Measurements from ENCODE around the gene OTUD3.
"Not testable (repeated sequence)": the region's sequence is repeated elsewhere in the genome, so short reads cannot be mapped to it uniquely, and the experiment has no call there.

Gene OTUD3

DNA sequence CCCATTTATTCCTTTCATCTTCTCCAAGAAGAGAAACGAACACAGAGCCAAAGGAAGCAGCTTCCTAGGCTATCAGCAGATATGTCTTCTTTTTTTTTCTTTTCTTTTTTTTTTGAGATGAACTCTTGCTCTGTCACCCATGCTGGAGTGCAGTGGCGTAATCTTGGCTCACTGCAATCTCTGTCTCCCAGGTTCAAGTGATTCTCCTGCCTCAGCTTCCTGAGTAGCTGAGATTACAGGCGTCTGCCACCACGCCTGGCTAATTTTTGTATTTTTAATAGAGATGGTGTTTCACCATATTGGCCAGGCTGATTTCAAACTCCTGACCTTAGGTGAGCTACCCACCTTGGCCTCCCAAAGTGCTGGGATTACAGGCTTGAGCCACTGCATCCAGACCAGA, 13.6 kb upstream of the OTUD3 start:
- not testable (repeated sequence) for DNase-seq

GRCh38 chr1:19869453-19869852, 12.7 kb upstream of the OTUD3 start:
- not testable (repeated sequence) for DNase-seq

GRCh38 chr1:19869929-19870328, 12.3 kb upstream of the OTUD3 start:
- DNase-seq, result no peak

DNA sequence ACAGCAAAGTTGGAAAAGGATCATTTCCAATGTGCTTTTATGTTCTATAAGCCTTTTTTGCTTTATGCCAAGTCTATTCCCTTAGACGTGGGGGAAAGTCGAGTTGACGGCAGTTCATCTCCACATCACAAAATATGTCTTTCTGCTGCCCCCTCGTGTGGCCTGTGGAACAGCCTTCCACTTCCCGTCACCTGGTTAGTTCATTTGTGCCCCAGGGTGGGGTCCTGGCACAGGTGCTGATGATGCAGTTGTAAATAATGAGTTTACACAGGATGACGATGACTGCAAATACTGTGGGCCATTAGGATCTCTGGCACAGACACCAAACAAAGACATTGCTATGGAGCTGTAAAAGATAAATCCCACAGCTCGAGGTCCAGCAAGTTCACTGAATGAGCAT, 10.0 kb upstream of the OTUD3 start:
- no peak for DNase-seq

- no peak for DNase-seq
Observed at GRCh38 chr1:19877181-19877750, 4.9 kb upstream of the OTUD3 start.

- peak in 1 of 56 donors; percentile 10 for DNase-seq
Observed at GRCh38 chr1:19877821-19878636, 4.2 kb upstream of the OTUD3 start.

- DNase-seq, result no peak
Observed at GRCh38 chr1:19878637-19878985, 3.6 kb upstream of the OTUD3 start.

GRCh38 chr1:19879227-19879626, 3.0 kb upstream of the OTUD3 start:
- DNase-seq, result no peak

DNA sequence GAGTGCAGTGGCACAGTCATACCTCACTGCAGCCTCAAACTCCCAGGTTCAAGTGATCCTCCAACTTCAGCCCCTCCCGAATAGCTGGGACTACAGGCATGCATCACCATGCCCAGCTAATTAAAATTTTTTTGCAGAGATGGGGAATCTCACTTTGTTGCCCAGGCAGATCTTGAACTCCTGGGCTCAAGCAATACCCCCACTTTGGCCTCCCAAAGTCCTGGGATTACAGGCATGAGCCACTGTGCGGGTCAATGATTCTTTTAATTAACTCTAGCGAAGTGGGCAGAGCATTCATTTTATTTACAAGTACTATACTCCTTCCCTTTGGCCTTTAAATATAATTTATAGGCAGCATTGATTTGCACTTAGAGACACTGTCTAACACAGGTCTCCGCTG, 2.5 kb upstream of the OTUD3 start:
- DNase-seq, result no peak

- not testable (repeated sequence) for DNase-seq
Observed at GRCh38 chr1:19880841-19881240, 1.4 kb upstream of the OTUD3 start.

- DNase-seq, result no peak
Observed at GRCh38 chr1:19884312-19884711, 2.1 kb downstream of the OTUD3 start.

DNA sequence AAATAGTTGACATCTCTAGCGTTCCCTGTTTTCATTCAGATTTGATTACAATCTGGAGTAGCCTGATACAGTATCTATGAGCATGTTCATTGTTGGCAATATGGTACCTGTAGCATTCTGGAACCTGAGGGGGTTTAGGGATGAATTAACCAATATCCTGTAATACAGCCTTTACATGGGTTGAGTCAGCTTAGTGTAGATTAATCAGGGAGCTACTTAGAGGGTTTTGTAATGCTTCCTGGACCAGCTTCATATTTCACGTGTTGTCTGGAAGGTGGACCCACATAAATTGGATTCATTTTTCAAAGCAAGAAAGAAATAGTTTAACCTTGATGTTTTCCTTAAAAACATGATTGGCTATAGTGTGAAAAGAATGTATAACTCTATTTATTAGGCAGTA, 3.6 kb downstream of the OTUD3 start:
- no peak for DNase-seq

- no peak for DNase-seq
Observed at GRCh38 chr1:19888112-19888511, 5.9 kb downstream of the OTUD3 start.

- no peak for DNase-seq
Observed at GRCh38 chr1:19889656-19890055, 7.5 kb downstream of the OTUD3 start.

DNA sequence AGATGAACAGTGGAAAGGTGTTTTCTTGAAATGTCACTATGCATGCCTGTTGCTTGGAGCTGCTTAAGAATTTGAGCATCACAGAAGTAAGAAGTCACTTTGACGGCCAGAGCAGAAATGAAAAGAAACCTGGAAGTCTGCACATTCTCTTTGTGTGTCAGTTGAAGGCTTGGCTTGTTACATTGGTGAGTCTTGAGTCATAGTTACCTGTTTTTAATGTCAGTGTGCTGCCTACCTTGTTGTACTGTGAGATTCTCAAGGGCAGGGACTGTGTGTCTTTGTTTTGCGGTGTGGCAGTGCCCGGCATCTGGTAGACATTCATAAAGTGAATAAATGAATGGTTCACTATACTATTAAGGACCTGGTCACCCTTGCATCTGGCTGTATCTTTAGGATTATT, 9.9 kb downstream of the OTUD3 start:
- DNase-seq, result no peak

- DNase-seq, result no peak
Observed at GRCh38 chr1:19892628-19893168, 10.5 kb downstream of the OTUD3 start.

DNA sequence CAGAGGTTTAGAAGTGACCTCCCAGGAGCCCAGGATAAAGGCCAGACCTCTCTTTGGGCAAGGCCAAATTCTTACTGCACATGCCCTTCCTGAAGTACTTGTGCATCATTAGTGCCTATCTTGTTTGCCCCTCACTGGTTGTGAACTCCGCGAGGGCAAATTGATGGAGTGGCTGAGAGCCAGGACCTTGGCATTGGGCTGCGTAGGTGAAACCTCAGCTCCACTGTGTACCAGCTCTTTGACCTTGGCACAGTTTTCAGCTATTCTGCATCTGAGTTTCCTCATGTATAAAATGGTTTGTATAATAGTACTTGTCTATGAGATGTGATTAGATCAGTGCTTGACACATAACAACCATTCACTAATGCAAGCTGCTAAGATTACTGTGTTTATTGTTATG, 11.5 kb downstream of the OTUD3 start:
- DNase-seq, result no peak

GRCh38 chr1:19894218-19894617, 12.0 kb downstream of the OTUD3 start:
- no peak for DNase-seq

- no peak for DNase-seq
Observed at GRCh38 chr1:19901653-19902052, 19.5 kb downstream of the OTUD3 start.

DNA sequence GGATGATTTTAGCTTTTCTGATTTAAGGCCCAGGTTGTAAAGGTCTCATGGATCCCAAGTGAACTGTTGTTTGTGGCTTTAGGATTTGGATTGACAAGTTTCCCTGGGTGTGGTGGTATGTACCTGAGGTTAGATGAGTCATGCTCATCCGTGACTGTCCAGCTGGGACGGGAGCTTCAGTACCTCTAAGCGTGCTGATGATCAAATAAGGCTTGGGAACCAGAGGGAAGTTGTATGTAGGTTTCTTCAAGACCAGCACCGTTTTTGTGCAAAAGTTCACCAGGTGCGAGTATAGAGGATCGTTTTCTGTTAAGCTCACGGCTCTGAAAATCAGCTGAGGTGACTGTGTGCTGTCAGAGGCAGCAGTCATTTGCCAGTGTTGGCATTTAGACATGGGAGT, 21.4 kb downstream of the OTUD3 start:
- no peak for DNase-seq

DNA sequence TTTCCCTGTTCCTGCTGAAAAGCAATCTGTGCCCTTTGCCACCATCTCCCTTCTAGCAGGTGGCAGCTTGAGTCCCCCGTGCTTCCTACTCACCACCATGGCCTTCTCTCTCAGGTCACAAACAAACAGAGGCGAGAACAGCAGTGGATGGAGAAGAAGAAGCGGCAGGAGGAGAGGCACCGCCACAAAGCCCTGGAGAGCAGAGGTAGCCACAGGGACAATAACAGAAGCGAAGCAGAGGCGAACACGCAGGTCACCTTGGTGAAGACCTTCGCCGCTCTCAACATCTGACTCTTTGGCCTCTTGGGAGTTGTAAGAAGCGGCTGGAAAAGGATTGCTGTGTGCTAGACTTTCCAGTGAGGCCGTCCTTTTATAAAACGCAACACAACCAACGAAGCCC, 25.3 kb downstream of the OTUD3 start:
- no peak for DNase-seq

DNA sequence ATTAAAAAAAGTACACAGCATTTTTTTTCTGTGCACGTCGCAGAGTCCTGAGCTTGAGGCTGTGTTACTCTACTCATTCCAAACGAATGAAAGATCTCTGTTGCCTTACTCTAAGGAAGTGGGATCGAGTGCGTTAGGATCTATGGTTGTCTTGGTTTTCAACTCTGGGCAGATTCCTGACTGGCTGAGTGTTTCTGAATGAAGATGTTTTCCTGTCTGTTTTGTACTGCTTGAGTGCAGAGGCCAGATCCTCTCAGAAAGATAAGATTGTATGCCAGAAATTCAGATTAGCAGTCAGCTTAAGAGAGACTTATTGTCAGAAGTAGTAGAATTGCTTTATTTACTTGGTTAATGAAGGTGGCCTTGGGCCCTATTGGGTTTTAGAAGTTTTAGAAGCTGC, 27.2 kb downstream of the OTUD3 start:
- no peak for DNase-seq

- no peak for DNase-seq
Observed at GRCh38 chr1:19909971-19910370, 27.8 kb downstream of the OTUD3 start.

All from amygdala (tissue), 56 donors.